Measurements from ENCODE around the gene MAPK4.

MAPK4 gene

GRCh38 chr18:50639711-50640110 is 79.8 kb downstream of the MAPK4 start:
- H3K4me3 ChIP-seq (replicated peaks in 1 of 2; ENCODE audit: low read depth in 2 of 2, low read length in 2 of 2) = no peak overlapping the region
- no peak for TF ChIP-seq CTCF (IDR thresholded peaks at IDR 0.05; ENCODE audit: low read depth, low read length)
- no peak for DNase-seq (ENCODE audit: low read depth in 2 of 2)

- no peak for DNase-seq (ENCODE audit: low read depth in 2 of 2)
- no peak overlapping the region for H3K4me3 ChIP-seq (replicated peaks in 1 of 2; ENCODE audit: low read depth in 2 of 2, low read length in 2 of 2)
- no peak for TF ChIP-seq CTCF (IDR thresholded peaks at IDR 0.05; ENCODE audit: low read depth, low read length)
Observed at GRCh38 chr18:50642439-50642838, 82.6 kb downstream of the MAPK4 start.

GRCh38 chr18:50644146-50644545 is 84.3 kb downstream of the MAPK4 start:
- no peak for TF ChIP-seq CTCF (IDR thresholded peaks at IDR 0.05; ENCODE audit: low read depth, low read length)
- no peak overlapping the region for H3K4me3 ChIP-seq (replicated peaks in 1 of 2; ENCODE audit: low read depth in 2 of 2, low read length in 2 of 2)
- DNase-seq (ENCODE audit: low read depth in 2 of 2) = no peak

- DNase-seq (ENCODE audit: low read depth in 2 of 2) = peak in 1 of 2 donors; percentile 17
- TF ChIP-seq CTCF (IDR thresholded peaks at IDR 0.05; ENCODE audit: low read depth, low read length) = peak; percentile 6
- no peak overlapping the region for H3K4me3 ChIP-seq (replicated peaks in 1 of 2; ENCODE audit: low read depth in 2 of 2, low read length in 2 of 2)
Observed at GRCh38 chr18:50644807-50645206, 84.9 kb downstream of the MAPK4 start.

- no peak for DNase-seq (ENCODE audit: low read depth in 2 of 2)
- no peak for TF ChIP-seq CTCF (IDR thresholded peaks at IDR 0.05; ENCODE audit: low read depth, low read length)
- no peak overlapping the region for H3K4me3 ChIP-seq (replicated peaks in 1 of 2; ENCODE audit: low read depth in 2 of 2, low read length in 2 of 2)
Observed at GRCh38 chr18:50647237-50647636, 87.3 kb downstream of the MAPK4 start.

- no peak for TF ChIP-seq CTCF (IDR thresholded peaks at IDR 0.05; ENCODE audit: low read depth, low read length)
- no peak overlapping the region for H3K4me3 ChIP-seq (replicated peaks in 1 of 2; ENCODE audit: low read depth in 2 of 2, low read length in 2 of 2)
- no peak for DNase-seq (ENCODE audit: low read depth in 2 of 2)
Observed at GRCh38 chr18:50647792-50648191, 87.9 kb downstream of the MAPK4 start.

GRCh38 chr18:50649821-50650220 is 89.9 kb downstream of the MAPK4 start:
- peak; percentile 10 to 81 for DNase-seq (ENCODE audit: low read depth in 2 of 2)
- TF ChIP-seq CTCF (IDR thresholded peaks at IDR 0.05; ENCODE audit: low read depth, low read length) = no peak
- H3K4me3 ChIP-seq (replicated peaks in 1 of 2; ENCODE audit: low read depth in 2 of 2, low read length in 2 of 2) = no peak overlapping the region

Data from cardiac fibroblast (primary cell).